Measurements from ENCODE around the gene ATP10B.

Gene ATP10B

GRCh38 chr5:160692271-160692670, 159.7 kb downstream of the ATP10B start:
- ATAC-seq (ENCODE audit: insufficient read depth, low read depth): no peak
- Histone ChIP-seq H3K4me2 (ENCODE audit: insufficient read depth, low read length) (no peak overlapping the region), H3K9ac (ENCODE audit: low read depth, low read length) (no peak overlapping the region), H3K4me1 (ENCODE audit: insufficient read depth, low read length) (no peaks in the 10 kb centered on the region), H3K27ac (ENCODE audit: low read length) (no peak overlapping the region), H3K4me3 (ENCODE audit: low read depth in 1 of 2, low read length in 2 of 2) (no peak overlapping the region), H3K27me3 (ENCODE audit: insufficient read depth, low read length, poor library complexity) (no peaks in the 10 kb centered on the region), H3K79me2 (ENCODE audit: insufficient read depth, low read length) (no peaks in the 10 kb centered on the region), H3K36me3 (ENCODE audit: insufficient read depth, low read length) (no peaks in the 10 kb centered on the region), H4K20me1 (ENCODE audit: insufficient read depth, low read length) (no peaks in the 10 kb centered on the region), H3K9me3 (ENCODE audit: insufficient read depth, low read length, severe bottlenecking) (no peaks in the 10 kb centered on the region), H2AFZ (ENCODE audit: low read depth, low read length) (no peak overlapping the region)
- no peak for DNase-seq
- TF ChIP-seq CTCF (IDR thresholded peaks at IDR 0.05; ENCODE audit: borderline replicate concordance, extremely low read depth, low read length, poor library complexity, severe bottlenecking) (no peak), EZH2 (IDR thresholded peaks at IDR 0.05; ENCODE audit: borderline replicate concordance, low read depth, low read length, severe bottlenecking) (no peak)

- peaks cover 2% of the 10 kb centered on the region for H3K9me3 ChIP-seq (ENCODE audit: insufficient read depth, low read length, severe bottlenecking)
- H3K4me1 ChIP-seq (ENCODE audit: insufficient read depth, low read length): no peaks in the 10 kb centered on the region
- TF ChIP-seq CTCF (IDR thresholded peaks at IDR 0.05; ENCODE audit: borderline replicate concordance, extremely low read depth, low read length, poor library complexity, severe bottlenecking): peak; percentile 38
- no peak for TF ChIP-seq EZH2 (IDR thresholded peaks at IDR 0.05; ENCODE audit: borderline replicate concordance, low read depth, low read length, severe bottlenecking)
- H3K4me3 ChIP-seq (ENCODE audit: low read depth in 1 of 2, low read length in 2 of 2): no peak overlapping the region
- H3K36me3 ChIP-seq (ENCODE audit: insufficient read depth, low read length): no peaks in the 10 kb centered on the region
- no peaks in the 10 kb centered on the region for H3K79me2 ChIP-seq (ENCODE audit: insufficient read depth, low read length)
- H3K27me3 ChIP-seq (ENCODE audit: insufficient read depth, low read length, poor library complexity): no peaks in the 10 kb centered on the region
- H2AFZ ChIP-seq (ENCODE audit: low read depth, low read length): no peak overlapping the region
- H4K20me1 ChIP-seq (ENCODE audit: insufficient read depth, low read length): no peaks in the 10 kb centered on the region
- ATAC-seq (ENCODE audit: insufficient read depth, low read depth): peak; percentile 22; the same call in 1 of the 3 replicates
- no peak overlapping the region for H3K4me2 ChIP-seq (ENCODE audit: insufficient read depth, low read length)
- no peak overlapping the region for H3K9ac ChIP-seq (ENCODE audit: low read depth, low read length)
- DNase-seq: no peak
- no peak overlapping the region for H3K27ac ChIP-seq (ENCODE audit: low read length)
Measured at GRCh38 chr5:160685695-160686094, 166.3 kb downstream of the ATP10B start.

GRCh38 chr5:160685219-160685618, 166.8 kb downstream of the ATP10B start:
- ATAC-seq (ENCODE audit: insufficient read depth, low read depth) (no peak), DNase-seq (no peak)
- no peaks in the 10 kb centered on the region for H3K4me1 ChIP-seq (ENCODE audit: insufficient read depth, low read length)
- no peaks in the 10 kb centered on the region for H3K79me2 ChIP-seq (ENCODE audit: insufficient read depth, low read length)
- H3K9me3 ChIP-seq (ENCODE audit: insufficient read depth, low read length, severe bottlenecking): peaks cover 3% of the 10 kb centered on the region
- H3K27ac ChIP-seq (ENCODE audit: low read length): no peak overlapping the region
- H2AFZ ChIP-seq (ENCODE audit: low read depth, low read length): no peak overlapping the region
- no peaks in the 10 kb centered on the region for H3K36me3 ChIP-seq (ENCODE audit: insufficient read depth, low read length)
- no peak for TF ChIP-seq EZH2 (IDR thresholded peaks at IDR 0.05; ENCODE audit: borderline replicate concordance, low read depth, low read length, severe bottlenecking)
- TF ChIP-seq CTCF (IDR thresholded peaks at IDR 0.05; ENCODE audit: borderline replicate concordance, extremely low read depth, low read length, poor library complexity, severe bottlenecking): no peak
- no peak overlapping the region for H3K9ac ChIP-seq (ENCODE audit: low read depth, low read length)
- no peak overlapping the region for H3K4me2 ChIP-seq (ENCODE audit: insufficient read depth, low read length)
- H3K4me3 ChIP-seq (ENCODE audit: low read depth in 1 of 2, low read length in 2 of 2): no peak overlapping the region
- H3K27me3 ChIP-seq (ENCODE audit: insufficient read depth, low read length, poor library complexity): no peaks in the 10 kb centered on the region
- no peaks in the 10 kb centered on the region for H4K20me1 ChIP-seq (ENCODE audit: insufficient read depth, low read length)

All from DND-41 (cell line).